Femur (tissue), 1 donor: ENCODE data around the gene DAZ3.
"Not testable (repeated sequence)": the region's sequence is repeated elsewhere in the genome, so short reads cannot be mapped to it uniquely, and the experiment has no call there.

Experiments used
- DNase-seq: peaks from one replicate; pipeline ENCODE4 v3.0.0-alpha.2; 2017

DAZ3 gene, protein sequence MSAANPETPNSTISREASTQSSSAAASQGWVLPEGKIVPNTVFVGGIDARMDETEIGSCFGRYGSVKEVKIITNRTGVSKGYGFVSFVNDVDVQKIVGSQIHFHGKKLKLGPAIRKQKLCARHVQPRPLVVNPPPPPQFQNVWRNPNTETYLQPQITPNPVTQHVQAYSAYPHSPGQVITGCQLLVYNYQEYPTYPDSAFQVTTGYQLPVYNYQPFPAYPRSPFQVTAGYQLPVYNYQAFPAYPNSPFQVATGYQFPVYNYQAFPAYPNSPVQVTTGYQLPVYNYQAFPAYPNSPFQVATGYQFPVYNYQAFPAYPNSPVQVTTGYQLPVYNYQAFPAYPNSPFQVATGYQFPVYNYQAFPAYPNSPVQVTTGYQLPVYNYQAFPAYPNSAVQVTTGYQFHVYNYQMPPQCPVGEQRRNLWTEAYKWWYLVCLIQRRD

DNA sequence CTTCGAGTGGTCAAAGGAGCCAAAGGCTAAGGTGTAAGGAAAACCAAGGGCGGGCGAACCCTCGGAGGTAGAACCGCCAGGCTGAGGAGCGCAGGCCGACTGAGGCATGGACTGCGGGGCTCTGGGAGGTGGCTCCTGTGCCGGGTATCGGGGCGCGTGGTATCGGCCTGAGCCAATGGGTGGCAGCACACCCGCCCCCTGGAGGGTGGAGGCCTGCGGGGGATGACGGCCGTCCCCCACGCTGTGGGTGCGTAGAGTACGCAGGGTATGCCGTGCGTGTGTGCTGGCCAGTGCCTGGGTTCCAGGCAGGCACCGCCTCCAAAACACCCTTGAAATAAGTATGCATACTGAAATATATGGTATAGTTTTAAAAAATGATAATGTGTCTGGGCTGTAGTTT is at the start of gene DAZ3:
DAZ3 (minus strand) TSS at position 101 of the 400 bp plus-strand sequence. CDS start 208 bp downstream, outside the sequence.
- DNase-seq, result not testable (repeated sequence)

DNA sequence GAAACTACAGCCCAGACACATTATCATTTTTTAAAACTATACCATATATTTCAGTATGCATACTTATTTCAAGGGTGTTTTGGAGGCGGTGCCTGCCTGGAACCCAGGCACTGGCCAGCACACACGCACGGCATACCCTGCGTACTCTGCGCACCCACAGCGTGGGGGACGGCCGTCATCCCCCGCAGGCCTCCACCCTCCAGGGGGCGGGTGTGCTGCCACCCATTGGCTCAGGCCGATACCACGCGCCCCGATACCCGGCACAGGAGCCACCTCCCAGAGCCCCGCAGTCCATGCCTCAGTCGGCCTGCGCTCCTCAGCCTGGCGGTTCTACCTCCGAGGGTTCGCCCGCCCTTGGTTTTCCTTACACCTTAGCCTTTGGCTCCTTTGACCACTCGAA is 20.4 kb upstream of the DAZ3 start, which contains the start of gene DAZ4:
DAZ4 (plus strand) TSS at position 301 of the 400 bp plus-strand sequence. CDS start 208 bp downstream, outside the sequence.
- DNase-seq, result not testable (repeated sequence)

DNA sequence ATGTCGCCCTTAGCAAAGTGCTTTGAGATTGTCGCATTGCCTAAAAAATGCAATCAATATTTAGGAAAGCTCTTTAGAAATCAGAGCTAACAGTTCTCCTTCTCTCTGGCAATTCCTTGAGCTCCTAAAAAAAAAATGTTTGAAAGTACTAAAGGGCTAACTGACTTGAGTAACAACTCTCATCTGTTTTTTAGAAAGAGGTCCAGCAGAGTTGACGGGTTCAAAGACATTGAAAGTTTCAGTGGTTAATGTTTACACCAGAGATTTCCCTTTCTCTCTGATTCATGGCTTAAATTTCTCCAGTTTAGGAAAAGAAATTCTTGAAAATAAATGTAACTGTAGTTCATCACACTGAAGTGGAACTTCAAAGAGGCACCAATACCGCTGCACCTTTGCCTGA is 11.9 kb upstream of the DAZ3 start:
- not testable (repeated sequence) for DNase-seq

DNA sequence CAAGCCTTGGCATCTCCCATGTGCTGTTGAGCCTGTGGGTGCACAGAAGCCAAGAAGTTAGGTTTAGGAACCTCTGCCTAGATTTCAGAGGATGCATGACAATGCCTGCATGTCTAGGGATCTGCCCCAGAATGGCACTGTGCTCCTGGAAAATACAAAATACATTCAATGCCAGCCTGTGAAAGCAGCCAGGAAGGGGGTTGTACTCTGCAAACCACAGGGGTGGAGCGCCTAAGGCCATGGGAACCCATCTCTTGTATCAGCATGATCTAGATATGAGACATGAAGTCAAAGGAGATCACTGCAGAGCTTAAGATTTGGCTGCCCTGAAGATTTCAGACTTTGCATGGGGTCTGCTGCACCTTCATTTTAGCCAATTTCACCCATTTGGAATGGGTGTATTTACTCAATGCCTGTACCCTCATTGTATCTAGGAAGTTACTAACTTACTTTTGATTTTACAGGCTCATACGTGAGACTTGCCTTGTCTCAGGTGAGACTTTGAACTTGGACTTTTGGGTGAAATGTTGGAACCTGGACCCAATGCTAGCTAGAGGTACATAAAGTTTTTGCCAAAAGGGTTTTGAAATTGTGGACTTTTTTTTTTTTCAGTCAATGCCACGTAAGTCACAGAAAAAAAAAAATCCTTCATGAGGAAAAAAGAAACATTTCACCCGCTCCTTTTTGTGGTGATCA is 11.1 kb upstream of the DAZ3 start:
- not testable (repeated sequence) for DNase-seq

DNA sequence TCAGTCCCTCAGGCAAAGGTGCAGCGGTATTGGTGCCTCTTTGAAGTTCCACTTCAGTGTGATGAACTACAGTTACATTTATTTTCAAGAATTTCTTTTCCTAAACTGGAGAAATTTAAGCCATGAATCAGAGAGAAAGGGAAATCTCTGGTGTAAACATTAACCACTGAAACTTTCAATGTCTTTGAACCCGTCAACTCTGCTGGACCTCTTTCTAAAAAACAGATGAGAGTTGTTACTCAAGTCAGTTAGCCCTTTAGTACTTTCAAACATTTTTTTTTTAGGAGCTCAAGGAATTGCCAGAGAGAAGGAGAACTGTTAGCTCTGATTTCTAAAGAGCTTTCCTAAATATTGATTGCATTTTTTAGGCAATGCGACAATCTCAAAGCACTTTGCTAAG is 8.6 kb upstream of the DAZ3 start:
- not testable (repeated sequence) for DNase-seq
